Neutrophil (primary cell): ENCODE results near the gene REEP1.

ENCODE experiments used
- H3K27ac ChIP-seq: fragments of 200-600 bp; sonication (generic); 2 replicates; pipeline ENCODE4 v1.5.1; 2016; ENCODE audit warnings: mild to moderate bottlenecking, moderate library complexity
- H3K27me3 ChIP-seq: fragments of 200-600 bp; sonication (generic); 2 replicates; pipeline ENCODE4 v1.6.0; 2016; ENCODE audit warnings: mild to moderate bottlenecking
- H3K36me3 ChIP-seq: fragments of 200-600 bp; sonication (generic); 2 replicates; pipeline ENCODE4 v1.5.1; 2017
- H3K4me1 ChIP-seq, 2 experiments: fragments of 200-600 bp in 1 of 2; sonication (generic) in 1 of 2; 1 replicate in 1 of 2; 2 replicates in 1 of 2; pipeline versions ENCODE4 v1.5.1 to v1.6.1; 2013 to 2016; ENCODE audit warnings: low read depth in 1 of 2, low read length in 1 of 2, mild to moderate bottlenecking in 1 of 2, moderate library complexity in 1 of 2; ENCODE audit not compliant: control insufficient read depth in 1 of 2, insufficient read depth in 1 of 2
- H3K4me3 ChIP-seq, 2 experiments: fragments of 200-600 bp in 1 of 2; sonication (generic) in 1 of 2; 1 replicate in 1 of 2; 2 replicates in 1 of 2; pipeline ENCODE4 v1.5.1; 2013 to 2016; ENCODE audit warnings: low read depth in 1 of 2, low read length in 1 of 2, mild to moderate bottlenecking in 1 of 2, moderate library complexity in 1 of 2
- H3K9me3 ChIP-seq: fragments of 200-600 bp; sonication (generic); 2 replicates; pipeline ENCODE4 v1.5.1; 2016
- TF ChIP-seq, protein P1 (sequence below): fragments of 200-600 bp; sonication (generic); IDR thresholded peaks from 2 replicates; pipeline ENCODE4 v1.5.1; 2016; ENCODE audit warnings: antibody characterized with exemption

The REEP1 gene

DNA sequence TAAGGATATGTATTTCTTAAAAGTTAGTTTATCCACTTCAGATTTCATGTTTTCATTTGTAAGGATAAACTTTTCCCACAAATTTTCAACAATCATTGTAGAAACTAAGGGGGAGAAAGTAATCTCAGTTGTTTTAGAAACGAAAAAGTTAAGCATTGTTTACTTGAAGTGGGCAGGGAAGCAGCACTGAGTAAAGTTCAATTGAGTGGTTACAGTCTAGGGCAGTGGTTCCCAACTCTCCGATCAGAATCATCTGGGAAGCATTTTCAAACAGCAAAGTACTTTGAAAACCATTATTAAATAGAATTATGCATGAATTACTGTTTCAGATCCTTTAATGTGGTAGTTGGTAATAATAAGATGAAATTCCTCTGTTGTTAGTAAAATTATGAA lies 125.6 kb downstream of the REEP1 start:
- Histone ChIP-seq H3K36me3 (peaks cover 78% of the 10 kb centered on the region), H3K9me3 (no peaks in the 10 kb centered on the region), H3K27ac (no peak overlapping the region), H3K4me3 (no peak overlapping the region), H3K27me3 (no peaks in the 10 kb centered on the region), H3K4me1 (no peaks in the 10 kb centered on the region)
- TF ChIP-seq, protein P1, sequence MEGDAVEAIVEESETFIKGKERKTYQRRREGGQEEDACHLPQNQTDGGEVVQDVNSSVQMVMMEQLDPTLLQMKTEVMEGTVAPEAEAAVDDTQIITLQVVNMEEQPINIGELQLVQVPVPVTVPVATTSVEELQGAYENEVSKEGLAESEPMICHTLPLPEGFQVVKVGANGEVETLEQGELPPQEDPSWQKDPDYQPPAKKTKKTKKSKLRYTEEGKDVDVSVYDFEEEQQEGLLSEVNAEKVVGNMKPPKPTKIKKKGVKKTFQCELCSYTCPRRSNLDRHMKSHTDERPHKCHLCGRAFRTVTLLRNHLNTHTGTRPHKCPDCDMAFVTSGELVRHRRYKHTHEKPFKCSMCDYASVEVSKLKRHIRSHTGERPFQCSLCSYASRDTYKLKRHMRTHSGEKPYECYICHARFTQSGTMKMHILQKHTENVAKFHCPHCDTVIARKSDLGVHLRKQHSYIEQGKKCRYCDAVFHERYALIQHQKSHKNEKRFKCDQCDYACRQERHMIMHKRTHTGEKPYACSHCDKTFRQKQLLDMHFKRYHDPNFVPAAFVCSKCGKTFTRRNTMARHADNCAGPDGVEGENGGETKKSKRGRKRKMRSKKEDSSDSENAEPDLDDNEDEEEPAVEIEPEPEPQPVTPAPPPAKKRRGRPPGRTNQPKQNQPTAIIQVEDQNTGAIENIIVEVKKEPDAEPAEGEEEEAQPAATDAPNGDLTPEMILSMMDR, result no peak

DNA sequence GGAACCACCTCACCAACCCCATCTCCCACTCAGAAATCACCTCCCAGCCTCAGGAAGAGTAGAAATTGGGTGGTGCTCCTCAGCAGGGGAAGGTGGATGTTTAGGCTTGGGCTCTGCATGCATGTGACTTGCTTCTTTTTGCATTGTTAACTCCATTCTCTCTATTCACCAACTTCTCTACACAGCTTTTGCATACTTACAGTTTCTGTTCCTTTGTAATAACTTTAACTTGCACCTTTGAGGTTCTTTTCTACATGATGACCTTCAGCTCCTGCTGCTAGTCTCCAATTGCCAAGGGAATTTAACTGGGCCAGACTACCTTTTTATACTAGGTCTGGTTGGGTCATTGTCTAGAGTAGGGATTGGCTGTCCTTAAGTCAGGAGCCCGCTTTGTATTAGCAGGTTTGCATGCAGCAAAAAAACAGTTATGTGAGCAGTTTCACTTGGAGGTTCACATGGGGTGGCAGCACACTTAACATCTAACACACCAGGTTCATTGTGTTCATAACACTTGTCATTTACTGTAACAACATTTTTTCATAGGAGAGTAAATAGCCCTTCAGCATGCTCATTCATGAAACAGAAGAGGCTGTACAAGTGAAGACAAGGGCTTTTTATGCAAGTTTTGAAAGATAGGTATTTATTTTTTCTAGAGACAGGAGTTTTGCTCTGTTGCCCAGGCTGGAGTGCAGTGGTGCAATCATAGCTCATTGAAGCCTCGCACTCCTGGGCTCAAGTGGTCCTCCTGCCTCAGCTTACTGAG lies 126.2 kb downstream of the REEP1 start:
- no peaks in the 10 kb centered on the region for H3K9me3 ChIP-seq
- H3K4me1 ChIP-seq, result no peaks in the 10 kb centered on the region
- no peak overlapping the region for H3K27ac ChIP-seq
- no peak overlapping the region for H3K4me3 ChIP-seq
- peaks cover 84% of the 10 kb centered on the region for H3K36me3 ChIP-seq
- H3K27me3 ChIP-seq, result no peaks in the 10 kb centered on the region
- TF ChIP-seq, protein P1, result no peak

DNA sequence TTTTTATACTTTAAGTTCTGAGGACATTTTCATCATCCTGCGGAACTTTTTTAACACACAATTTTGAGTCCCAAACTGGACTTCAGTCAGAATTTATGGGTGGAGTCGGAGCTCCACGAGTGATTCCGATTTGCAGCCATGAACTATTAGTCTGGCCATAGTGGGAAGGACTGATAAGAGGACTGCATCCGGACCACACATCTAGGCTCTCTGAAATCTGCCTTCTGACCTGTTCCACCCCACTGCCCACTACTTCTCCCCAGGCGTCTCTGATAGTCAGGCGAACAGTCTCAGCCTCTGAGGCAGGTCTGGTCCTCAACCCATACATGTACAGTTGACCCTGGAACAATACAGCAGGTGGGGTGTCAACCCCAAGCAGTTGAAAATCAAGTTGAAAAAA lies 133.0 kb downstream of the REEP1 start:
- Histone ChIP-seq H3K4me3 (no peak overlapping the region), H3K9me3 (no peaks in the 10 kb centered on the region), H3K36me3 (peaks cover 37% of the 10 kb centered on the region), H3K27ac (no peak overlapping the region), H3K27me3 (no peaks in the 10 kb centered on the region), H3K4me1 (peaks cover 8 to 9% of the 10 kb centered on the region in 2 experiments)
- TF ChIP-seq, protein P1, result no peak

DNA sequence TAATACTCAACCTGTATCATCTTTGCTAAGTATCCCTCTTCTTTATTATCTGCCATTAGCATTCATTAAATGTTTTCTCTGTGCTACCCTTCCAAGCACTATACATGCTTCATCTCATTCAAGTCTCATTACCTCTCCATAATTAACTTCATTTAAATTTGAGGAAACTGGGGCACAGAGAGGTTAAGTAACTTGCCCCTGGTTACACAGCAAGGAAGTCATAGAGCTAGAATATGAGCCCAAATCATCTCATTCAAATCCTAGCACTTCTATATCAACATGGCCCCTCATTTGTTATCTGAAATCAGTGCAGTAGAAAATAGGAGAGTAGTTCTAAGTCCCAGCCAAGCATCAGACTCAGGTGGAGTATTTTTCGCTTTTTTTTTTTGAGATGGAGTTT lies 133.8 kb downstream of the REEP1 start:
- Histone ChIP-seq H3K27me3 (no peaks in the 10 kb centered on the region), H3K27ac (no peak overlapping the region), H3K9me3 (no peaks in the 10 kb centered on the region), H3K36me3 (peaks cover 28% of the 10 kb centered on the region), H3K4me1 (peaks cover 8 to 9% of the 10 kb centered on the region in 2 experiments), H3K4me3 (no peak overlapping the region)
- TF ChIP-seq, protein P1, result no peak

DNA sequence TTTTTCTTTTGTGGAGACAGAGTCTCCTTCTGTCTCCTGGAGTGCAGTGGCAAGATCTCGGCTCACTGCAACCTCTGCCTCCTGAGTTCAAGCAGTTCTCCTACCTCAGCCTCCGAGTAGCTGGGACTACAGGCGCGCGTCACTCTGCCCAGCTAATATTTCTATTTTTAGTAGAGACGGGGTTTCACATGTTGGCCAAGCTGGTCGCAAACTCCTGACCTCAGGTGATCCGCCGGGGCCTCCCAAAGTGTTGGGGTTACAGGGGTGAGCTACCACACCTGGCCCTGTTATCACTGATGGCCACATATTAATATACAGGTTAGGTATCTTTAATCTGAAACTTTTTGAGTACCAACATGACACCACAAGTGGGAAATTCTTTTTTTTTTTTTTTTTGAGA lies 134.7 kb downstream of the REEP1 start:
- TF ChIP-seq, protein P1, result no peak
- Histone ChIP-seq H3K36me3 (peaks cover 19% of the 10 kb centered on the region), H3K4me1 (peaks cover 8 to 9% of the 10 kb centered on the region in 2 experiments), H3K4me3 (no peak overlapping the region), H3K27me3 (no peaks in the 10 kb centered on the region), H3K9me3 (no peaks in the 10 kb centered on the region), H3K27ac (no peak overlapping the region)
